Suprapubic skin (tissue), 4 donors: ENCODE measurements around the gene SERGEF. TPM values are rescaled to one million over a fixed set of nuclear protein-coding genes. Genes with fewer than 3 reads are reported as not detected.
"Not testable (repeated sequence)": the region's sequence is repeated elsewhere in the genome, so short reads cannot be mapped to it uniquely, and the experiment has no call there.

ENCODE experiments used
- DNase-seq, 2 donors: peaks; one replicate each; pipeline ENCODE4 v3.0.0-alpha.2; 2019; ENCODE audit warnings: low spot score in 2 of 2
- H3K27ac ChIP-seq: fragments of 200-600 bp; sonication (generic); one replicate; pipeline ENCODE4 v1.5.1; 2019
- H3K27me3 ChIP-seq: fragments of 200-600 bp; sonication (generic); one replicate; pipeline ENCODE4 v1.5.1; 2019
- H3K36me3 ChIP-seq: fragments of 200-600 bp; sonication (generic); one replicate; pipeline ENCODE4 v1.5.1; 2019
- H3K4me1 ChIP-seq: fragments of 200-600 bp; sonication (generic); one replicate; pipeline ENCODE4 v1.5.1; 2019
- H3K4me3 ChIP-seq: fragments of 200-600 bp; sonication (generic); one replicate; pipeline ENCODE4 v1.5.1; 2019; ENCODE audit warnings: mild to moderate bottlenecking
- H3K9me3 ChIP-seq: fragments of 200-600 bp; sonication (generic); one replicate; pipeline ENCODE4 v1.5.1; 2019
- CTCF ChIP-seq, 2 donors: fragments of 200-600 bp in 1 of 2; fragments of 450-650 bp in 1 of 2; sonication (generic) in 1 of 2; IDR thresholded peaks; one replicate each; pipeline ENCODE4 v1.5.1; 2016 to 2019; ENCODE audit warnings: antibody characterized with exemption in 2 of 2, mild to moderate bottlenecking in 1 of 2, moderate library complexity in 1 of 2
- EP300 ChIP-seq: sonication (generic); formaldehyde crosslinking; IDR thresholded peaks from one replicate; pipeline ENCODE4 v1.6.1; 2017; ENCODE audit warnings: antibody characterized with exemption
- POLR2A ChIP-seq, 2 donors: fragments of 450-650 bp; IDR thresholded peaks; one replicate each; pipeline ENCODE4 v1.6.1; 2017; ENCODE audit warnings: antibody characterized with exemption in 2 of 2, mild to moderate bottlenecking in 2 of 2, moderate library complexity in 2 of 2
- POLR2AphosphoS5 ChIP-seq, 3 donors: sonication (generic); formaldehyde crosslinking; IDR thresholded peaks; one replicate each; pipeline ENCODE4 v1.6.1; 2017; ENCODE audit warnings: antibody characterized with exemption in 3 of 3
- WGBS: methylation state at CpG from one replicate; pipeline ENCODE4 v1.1.5; 2018; 5-methylcytosine and 5-hydroxymethylcytosine counted together
- total RNA-seq, 4 donors: library from RNA; depleted of rRNA; stranded (reverse); fragments of >200 nt; gene quantifications; one replicate each; pipeline ENCODE4 v1.1.0, GENCODE V29; 2016

SERGEF gene
- total RNA-seq, 4 donors from 2014 or later: 24.1 to 37.4 (median 29.9) TPM

GRCh38 chr11:17898071-17898470, 114.8 kb downstream of the SERGEF start:
- Histone ChIP-seq H3K4me1 (no peaks in the 10 kb centered on the region), H3K9me3 (no peaks in the 10 kb centered on the region), H3K27me3 (no peaks in the 10 kb centered on the region), H3K4me3 (no peak overlapping the region), H3K36me3 (peaks cover 3% of the 10 kb centered on the region), H3K27ac (no peak overlapping the region)
- TF ChIP-seq POLR2A (IDR thresholded peaks at IDR 0.05) (no peak), EP300 (no peak), POLR2AphosphoS5 (IDR thresholded peaks at IDR 0.05) (no peak), CTCF (IDR thresholded peaks at IDR 0.05) (no peak)
- no peak for DNase-seq
- WGBS: 69% methylated on average over 1 of the region's 1 CpG

- peaks cover 3% of the 10 kb centered on the region for H3K36me3 ChIP-seq
- WGBS: 100% methylated on average over 1 of the region's 1 CpG
- TF ChIP-seq CTCF (IDR thresholded peaks at IDR 0.05) (no peak), EP300 (no peak), POLR2A (IDR thresholded peaks at IDR 0.05) (no peak), POLR2AphosphoS5 (IDR thresholded peaks at IDR 0.05) (no peak)
- no peak for DNase-seq
- H3K4me3 ChIP-seq: no peak overlapping the region
- no peak overlapping the region for H3K27ac ChIP-seq
- no peaks in the 10 kb centered on the region for H3K9me3 ChIP-seq
- no peaks in the 10 kb centered on the region for H3K27me3 ChIP-seq
- H3K4me1 ChIP-seq: no peaks in the 10 kb centered on the region
Measured at GRCh38 chr11:17897495-17897894, 115.4 kb downstream of the SERGEF start.

GRCh38 chr11:17896496-17897151, 116.2 kb downstream of the SERGEF start:
- H3K4me3 ChIP-seq, H3K27ac ChIP-seq, H3K27me3 ChIP-seq, H3K9me3 ChIP-seq, DNase-seq, H3K4me1 ChIP-seq, H3K36me3 ChIP-seq: not testable (repeated sequence)
- WGBS: 92% methylated on average over 6 of the region's 6 CpGs

- Histone ChIP-seq H3K9me3 (no peaks in the 10 kb centered on the region), H3K4me3 (no peak overlapping the region), H3K27me3 (no peaks in the 10 kb centered on the region), H3K27ac (no peak overlapping the region), H3K36me3 (peaks cover 3% of the 10 kb centered on the region), H3K4me1 (no peaks in the 10 kb centered on the region)
- 56% methylated on average over 5 of the region's 5 CpGs for WGBS
- no peak for TF ChIP-seq EP300
- no peak for TF ChIP-seq POLR2AphosphoS5 (IDR thresholded peaks at IDR 0.05)
- no peak for TF ChIP-seq POLR2A (IDR thresholded peaks at IDR 0.05)
- TF ChIP-seq CTCF (IDR thresholded peaks at IDR 0.05): no peak
- DNase-seq: no peak
Measured at GRCh38 chr11:17894929-17895658, 117.8 kb downstream of the SERGEF start.

DNA sequence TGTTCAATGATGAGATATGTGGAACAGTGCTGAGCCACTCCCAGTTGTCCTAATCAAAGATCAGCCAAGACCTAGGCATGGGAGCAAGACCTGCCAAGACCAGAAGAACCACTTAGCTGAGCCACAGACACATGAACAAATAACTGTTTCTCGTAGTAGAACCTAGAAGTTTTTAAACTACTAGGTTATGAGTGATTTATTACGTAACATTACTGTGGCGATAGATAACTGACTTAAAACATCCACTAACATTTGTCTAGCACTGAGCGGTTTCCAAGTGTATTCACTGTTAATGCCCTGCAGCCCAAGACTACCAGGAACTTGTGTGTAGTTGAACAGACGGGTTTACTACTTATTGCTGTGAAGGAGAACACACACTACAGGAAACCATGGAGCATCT, 120.4 kb downstream of the SERGEF start:
- Histone ChIP-seq H3K4me3 (no peak overlapping the region), H3K9me3 (no peaks in the 10 kb centered on the region), H3K27ac (no peak overlapping the region), H3K27me3 (no peaks in the 10 kb centered on the region), H3K4me1 (no peaks in the 10 kb centered on the region), H3K36me3 (no peaks in the 10 kb centered on the region)
- no peak for TF ChIP-seq EP300
- no peak for TF ChIP-seq POLR2AphosphoS5 (IDR thresholded peaks at IDR 0.05)
- TF ChIP-seq CTCF (IDR thresholded peaks at IDR 0.05): no peak
- no peak for TF ChIP-seq POLR2A (IDR thresholded peaks at IDR 0.05)
- 87% methylated on average over 5 of the region's 5 CpGs for WGBS
- no peak for DNase-seq
